GM23338 (cell line): ENCODE data around the gene RNF32.

Experiments used
- CTCF ChIP-seq, 2 experiments: fragments of 200-600 bp in 1 of 2; sonication (generic) in 1 of 2; conservative IDR thresholded peaks; 2 replicates each; pipeline versions ENCODE4 v1.5.1 to v1.6.1; 2016 to 2017; ENCODE audit warnings: antibody characterized with exemption in 2 of 2, low read depth in 2 of 2, mild to moderate bottlenecking in 2 of 2, moderate library complexity in 1 of 2
- EZH2 ChIP-seq: fragments of 200-600 bp; sonication (generic); IDR thresholded peaks from one replicate; pipeline ENCODE4 v1.8.0; 2017; ENCODE audit warnings: antibody characterized with exemption, mild to moderate bottlenecking, low read depth; ENCODE audit not compliant: unreplicated experiment

GRCh38 chr7:156609010-156609877 lies 31.3 kb upstream of the RNF32 start:
- TF ChIP-seq CTCF (conservative IDR thresholded peaks at IDR 0.05; ENCODE audit: low read depth in 2 of 2) (no peak), EZH2 (no peak)
